ENCODE data around the gene CDK5RAP1. TPM values are rescaled to one million over a fixed set of nuclear protein-coding genes. Genes with fewer than 3 reads are reported as not detected.

The CDK5RAP1 gene
- polyA plus RNA-seq, 1 donor (not counting 4 experiments of a cell fraction or from before 2014, with no cell fraction given), result 34.0 TPM

GRCh38 chr20:33339515-33340058 lies 61.7 kb downstream of the CDK5RAP1 start:
- Histone ChIP-seq H3K27me3 (ENCODE audit: control insufficient read depth, extremely low read depth, insufficient read depth, low read length) (peaks cover 3% of the 10 kb centered on the region), H3K4me3 (ENCODE audit: control insufficient read depth in 2 of 3, extremely low read depth in 1 of 3, insufficient read depth in 2 of 3, low read depth in 1 of 3, low read length in 3 of 3) (no peak overlapping the region), H3K9me3 (ENCODE audit: control insufficient read depth, low read depth, low read length) (no peaks in the 10 kb centered on the region), H2AFZ (ENCODE audit: control insufficient read depth, low read length) (no peak overlapping the region), H3K4me2 (ENCODE audit: control insufficient read depth, extremely low read depth, insufficient read depth, low read depth, low read length) (no peak overlapping the region), H4K20me1 (ENCODE audit: control insufficient read depth, extremely low read depth, insufficient read depth, low read length) (no peaks in the 10 kb centered on the region), H3K36me3 (ENCODE audit: control insufficient read depth in 2 of 2, extremely low read depth in 1 of 2, insufficient read depth in 2 of 2, low read length in 2 of 2) (no peaks in the 10 kb centered on the region), H3K9me1 (ENCODE audit: control insufficient read depth, extremely low read depth, insufficient read depth, low read length) (no peaks in the 10 kb centered on the region), H3K27ac (ENCODE audit: control insufficient read depth, insufficient read depth, low read length) (no peak overlapping the region), H3K9ac (ENCODE audit: control insufficient read depth, extremely low read depth, insufficient read depth, low read length) (no peak overlapping the region), H3K79me2 (ENCODE audit: control insufficient read depth, insufficient read depth, low read length) (no peaks in the 10 kb centered on the region), H3K4me1 (ENCODE audit: control insufficient read depth, extremely low read depth, insufficient read depth, low read length) (no peaks in the 10 kb centered on the region)
- TF ChIP-seq EZH2 (IDR thresholded peaks at IDR 0.05; ENCODE audit: low read length) (no peak), CTCF (optimal IDR thresholded peaks at IDR 0.05 in 1 of 3, IDR thresholded peaks at IDR 0.05 in 1 of 3, conservative IDR thresholded peaks at IDR 0.05 in 1 of 3; ENCODE audit: extremely low read depth in 1 of 3, insufficient read depth in 2 of 3, low read length in 3 of 3) (no peak)
- dilution Hi-C loops (cut with MboI; ENCODE audit: extremely low pct_ligation_motif_present, low sequenced_read_pairs), result no loop called here
- no peak for FAIRE-seq
- no peak for DNase-seq (ENCODE audit: low read depth, low spot score)

- no peak overlapping the region for H3K4me3 ChIP-seq (ENCODE audit: control insufficient read depth in 2 of 3, extremely low read depth in 1 of 3, insufficient read depth in 2 of 3, low read depth in 1 of 3, low read length in 3 of 3)
- H3K27me3 ChIP-seq (ENCODE audit: control insufficient read depth, extremely low read depth, insufficient read depth, low read length), result peaks cover 3% of the 10 kb centered on the region
- FAIRE-seq (no peak), DNase-seq (ENCODE audit: low read depth, low spot score) (no peak)
- no peaks in the 10 kb centered on the region for H3K9me3 ChIP-seq (ENCODE audit: control insufficient read depth, low read depth, low read length)
- H2AFZ ChIP-seq (ENCODE audit: control insufficient read depth, low read length), result no peak overlapping the region
- no peaks in the 10 kb centered on the region for H3K4me1 ChIP-seq (ENCODE audit: control insufficient read depth, extremely low read depth, insufficient read depth, low read length)
- no peak overlapping the region for H3K27ac ChIP-seq (ENCODE audit: control insufficient read depth, insufficient read depth, low read length)
- no peaks in the 10 kb centered on the region for H4K20me1 ChIP-seq (ENCODE audit: control insufficient read depth, extremely low read depth, insufficient read depth, low read length)
- TF ChIP-seq EZH2 (IDR thresholded peaks at IDR 0.05; ENCODE audit: low read length) (no peak), CTCF (optimal IDR thresholded peaks at IDR 0.05 in 1 of 3, IDR thresholded peaks at IDR 0.05 in 1 of 3, conservative IDR thresholded peaks at IDR 0.05 in 1 of 3; ENCODE audit: extremely low read depth in 1 of 3, insufficient read depth in 2 of 3, low read length in 3 of 3) (no peak)
- H3K79me2 ChIP-seq (ENCODE audit: control insufficient read depth, insufficient read depth, low read length), result no peaks in the 10 kb centered on the region
- H3K9me1 ChIP-seq (ENCODE audit: control insufficient read depth, extremely low read depth, insufficient read depth, low read length), result no peaks in the 10 kb centered on the region
- no peak overlapping the region for H3K9ac ChIP-seq (ENCODE audit: control insufficient read depth, extremely low read depth, insufficient read depth, low read length)
- H3K36me3 ChIP-seq (ENCODE audit: control insufficient read depth in 2 of 2, extremely low read depth in 1 of 2, insufficient read depth in 2 of 2, low read length in 2 of 2), result no peaks in the 10 kb centered on the region
- no peak overlapping the region for H3K4me2 ChIP-seq (ENCODE audit: control insufficient read depth, extremely low read depth, insufficient read depth, low read depth, low read length)
- dilution Hi-C loops (cut with MboI; ENCODE audit: extremely low pct_ligation_motif_present, low sequenced_read_pairs), result no loop called here
These were observed 62.7 kb downstream of the CDK5RAP1 start for GRCh38 chr20:33338467-33339258.
